Stomach (tissue), 4 donors: ENCODE measurements around the gene VKORC1.

Experiments used
- CTCF ChIP-seq, 7 experiments: fragments of 450-650 bp in 4 of 7; fragments of 200-600 bp in 3 of 7; sonication (generic) in 3 of 7; IDR thresholded peaks; one replicate each; pipeline ENCODE4 v1.5.1; 2016 to 2019; ENCODE audit warnings: antibody characterized with exemption in 7 of 7, control low read depth in 2 of 7, mild to moderate bottlenecking in 1 of 7
- EP300 ChIP-seq: sonication (generic); formaldehyde crosslinking; IDR thresholded peaks from one replicate; pipeline ENCODE4 v1.6.1; 2017; ENCODE audit warnings: antibody characterized with exemption
- POLR2A ChIP-seq, 4 donors: fragments of 450-650 bp; IDR thresholded peaks; one replicate each; pipeline ENCODE4 v1.6.1; 2016; ENCODE audit warnings: antibody characterized with exemption in 4 of 4, control low read depth in 2 of 4, mild to moderate bottlenecking in 1 of 4, moderate library complexity in 1 of 4
- POLR2AphosphoS5 ChIP-seq, 3 donors: sonication (generic); formaldehyde crosslinking; IDR thresholded peaks; one replicate each; pipeline ENCODE4 v1.6.1; 2016; ENCODE audit warnings: antibody characterized with exemption in 3 of 3

DNA sequence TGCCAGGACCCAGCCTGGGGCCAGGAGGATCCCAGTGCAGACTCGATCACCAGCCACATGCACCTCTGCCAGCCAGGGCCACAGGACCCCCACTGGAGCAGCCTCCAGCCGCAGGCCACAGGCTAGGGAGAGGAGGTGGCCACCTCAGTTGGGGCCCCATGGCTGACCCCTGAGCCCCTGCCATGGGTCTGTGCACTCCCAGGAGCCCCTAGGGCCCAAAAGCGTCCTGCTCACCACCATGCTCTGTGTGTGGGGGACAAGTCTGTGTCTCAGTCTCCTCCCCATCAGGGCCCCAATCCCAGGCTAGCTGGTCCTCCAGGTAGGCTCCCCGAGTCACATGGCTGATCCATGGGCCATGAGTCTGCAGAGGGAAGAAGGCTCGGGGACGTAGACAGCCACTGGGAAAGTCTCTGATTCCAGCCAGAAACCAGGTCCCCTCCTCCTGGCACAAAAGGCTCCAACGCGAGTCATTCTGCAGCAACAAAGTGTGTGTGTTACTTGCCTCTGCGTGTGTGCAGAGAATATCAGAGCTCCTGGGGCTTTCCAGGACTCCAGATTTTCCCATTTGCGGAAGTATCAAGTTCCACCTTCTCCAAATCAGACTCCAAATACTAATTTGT lies 47.0 kb upstream of the VKORC1 start:
- TF ChIP-seq CTCF (IDR thresholded peaks at IDR 0.05), result no peak
- no peak for TF ChIP-seq POLR2AphosphoS5 (IDR thresholded peaks at IDR 0.05)
- no peak for TF ChIP-seq POLR2A (IDR thresholded peaks at IDR 0.05)
- TF ChIP-seq EP300, result no peak
